ENCODE results near the gene HMGN5. TPM values are rescaled to one million over a fixed set of nuclear protein-coding genes. Genes with fewer than 3 reads are reported as not detected.

The HMGN5 gene
- total RNA-seq, 1 experiment from 2014 or later, result 13.0 TPM

DNA sequence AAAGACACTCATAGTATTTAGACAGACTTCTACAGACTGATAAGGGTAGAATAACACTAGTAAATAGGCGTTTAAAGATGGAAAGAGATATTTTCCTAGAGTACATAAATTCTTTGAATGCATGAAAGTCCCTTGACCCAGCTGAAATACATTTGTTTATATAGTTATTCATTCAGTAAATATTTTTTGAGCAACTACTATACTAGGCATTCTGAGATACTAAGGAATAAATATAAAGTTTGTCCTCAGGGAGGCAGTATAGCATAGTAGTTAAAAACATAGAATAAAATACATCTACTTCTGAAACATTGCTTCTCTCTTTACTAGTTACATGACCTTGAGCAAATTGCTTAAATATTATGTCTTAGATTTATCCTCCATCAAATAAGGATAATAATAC, 27.4 kb downstream of the HMGN5 start:
- Histone ChIP-seq H3K4ac (ENCODE audit: low read depth, low read length) (no peak overlapping the region), H4K20me1 (ENCODE audit: control insufficient read depth, insufficient read depth, insufficient read length) (no peaks in the 10 kb centered on the region), H2BK5ac (ENCODE audit: insufficient read length, low read length) (no peak overlapping the region), H2BK120ac (ENCODE audit: low read depth, low read length, poor library complexity, severe bottlenecking) (no peak overlapping the region), H4K91ac (ENCODE audit: insufficient read length, low read depth, low read length) (no peak overlapping the region), H3K23me2 (ENCODE audit: insufficient read length, low read depth, low read length, poor library complexity, severe bottlenecking) (no peaks in the 10 kb centered on the region), H3K56ac (ENCODE audit: insufficient read length, low read depth, low read length) (no peak overlapping the region), H2BK12ac (ENCODE audit: insufficient read length, low read depth, low read length) (no peak overlapping the region), H3K14ac (ENCODE audit: insufficient read depth, low read length) (no peak overlapping the region), H3K79me1 (ENCODE audit: insufficient read depth, low read depth, low read length, poor library complexity, severe bottlenecking) (no peaks in the 10 kb centered on the region), H2BK15ac (ENCODE audit: low read depth, low read length) (no peak overlapping the region), H3K4me1 (ENCODE audit: insufficient read depth, low read length) (no peaks in the 10 kb centered on the region), H3T11ph (ENCODE audit: low read length) (no peak overlapping the region), H3K27me3 (ENCODE audit: insufficient read depth, low read length) (no peaks in the 10 kb centered on the region), H4K5ac (ENCODE audit: insufficient read length, low read depth, low read length) (no peak overlapping the region), H3K4me2 (ENCODE audit: insufficient read depth, insufficient read length, low read length) (no peak overlapping the region), H3K23ac (ENCODE audit: insufficient read length, low read depth, low read length) (no peak overlapping the region), H4K8ac (replicated peaks; ENCODE audit: insufficient read length, low read depth, low read length) (no peak overlapping the region), H2AFZ (ENCODE audit: low read length) (no peak overlapping the region), H3K9ac (ENCODE audit: extremely low read depth, insufficient read length, low read length) (no peak overlapping the region), H3K27ac (ENCODE audit: insufficient read length, low read depth, low read length) (no peak overlapping the region), H3K18ac (ENCODE audit: insufficient read length, low read depth, low read length) (no peak overlapping the region), H3K79me2 (ENCODE audit: insufficient read depth, low read length) (no peaks in the 10 kb centered on the region), H2BK20ac (ENCODE audit: low read depth, low read length, poor library complexity, severe bottlenecking) (no peak overlapping the region), H2AK5ac (ENCODE audit: insufficient read length, low read length) (no peak overlapping the region), H3K9me3 (ENCODE audit: control insufficient read depth, low read depth, low read length) (no peaks in the 10 kb centered on the region)
- peaks cover 49% of the 10 kb centered on the region in 2 experiments for H3K9me3 Mint-ChIP-seq
- no peaks in the 10 kb centered on the region for H3K4me1 Mint-ChIP-seq
- TF ChIP-seq, protein P1, sequence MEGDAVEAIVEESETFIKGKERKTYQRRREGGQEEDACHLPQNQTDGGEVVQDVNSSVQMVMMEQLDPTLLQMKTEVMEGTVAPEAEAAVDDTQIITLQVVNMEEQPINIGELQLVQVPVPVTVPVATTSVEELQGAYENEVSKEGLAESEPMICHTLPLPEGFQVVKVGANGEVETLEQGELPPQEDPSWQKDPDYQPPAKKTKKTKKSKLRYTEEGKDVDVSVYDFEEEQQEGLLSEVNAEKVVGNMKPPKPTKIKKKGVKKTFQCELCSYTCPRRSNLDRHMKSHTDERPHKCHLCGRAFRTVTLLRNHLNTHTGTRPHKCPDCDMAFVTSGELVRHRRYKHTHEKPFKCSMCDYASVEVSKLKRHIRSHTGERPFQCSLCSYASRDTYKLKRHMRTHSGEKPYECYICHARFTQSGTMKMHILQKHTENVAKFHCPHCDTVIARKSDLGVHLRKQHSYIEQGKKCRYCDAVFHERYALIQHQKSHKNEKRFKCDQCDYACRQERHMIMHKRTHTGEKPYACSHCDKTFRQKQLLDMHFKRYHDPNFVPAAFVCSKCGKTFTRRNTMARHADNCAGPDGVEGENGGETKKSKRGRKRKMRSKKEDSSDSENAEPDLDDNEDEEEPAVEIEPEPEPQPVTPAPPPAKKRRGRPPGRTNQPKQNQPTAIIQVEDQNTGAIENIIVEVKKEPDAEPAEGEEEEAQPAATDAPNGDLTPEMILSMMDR (conservative IDR thresholded peaks at IDR 0.05), result peak; percentile 50; the same call in 2 of the 3 replicates
- H3K27me3 Mint-ChIP-seq (ENCODE audit: low read depth), result no peaks in the 10 kb centered on the region; the same call in 1 of the 2 replicates
- no CpG with 5 or more reads among the region's 1 CpG for WGBS (ENCODE audit: extremely low coverage, insufficient read length, low lambda C conversion rate)
- no peak overlapping the region for H3K4me3 Mint-ChIP-seq
- H3K27ac Mint-ChIP-seq, result no peak overlapping the region
- peaks cover 0 to 4% (median 0%) of the 10 kb centered on the region in 3 experiments; a peak in 2 of 7 replicates for H3K36me3 Mint-ChIP-seq (ENCODE audit: insufficient read depth in 1 of 3, low read depth in 3 of 3)
- no peak for DNase-seq
